GM06990 (cell line): ENCODE data around the gene CFTR.

Source experiments
- DNase-seq: peaks from one replicate; pipeline ENCODE4 v3.0.0-alpha.2; 2011; ENCODE audit not compliant: insufficient read length; ENCODE audit errors: extremely low read depth
- H3K27me3 ChIP-seq: replicated peaks from 2 replicates; pipeline ENCODE4 v1.6.0; 2011; ENCODE audit warnings: low read length; ENCODE audit not compliant: control insufficient read depth, insufficient read depth
- H3K36me3 ChIP-seq: 2 replicates; pipeline ENCODE4 v1.5.1; 2011; ENCODE audit warnings: low read length; ENCODE audit not compliant: control insufficient read depth, insufficient read depth
- H3K4me3 ChIP-seq: replicated peaks from 2 replicates; pipeline ENCODE4 v1.5.1; 2011; ENCODE audit warnings: low read depth, mild to moderate bottlenecking, control low read depth, low read length
- CTCF ChIP-seq: IDR thresholded peaks from 2 replicates; pipeline ENCODE4 v1.5.1; 2011; ENCODE audit warnings: low read length, control low read depth, mild to moderate bottlenecking, inconsistent platforms; ENCODE audit not compliant: insufficient read depth, poor library complexity, severe bottlenecking

The CFTR gene

GRCh38 chr7:117531595-117532244 is 51.9 kb downstream of the CFTR start:
- DNase-seq, result no peak
- Histone ChIP-seq H3K27me3 (no peaks in the 10 kb centered on the region), H3K36me3 (no peaks in the 10 kb centered on the region), H3K4me3 (no peak overlapping the region)
- TF ChIP-seq CTCF, result no peak

- DNase-seq, result no peak
- no peak overlapping the region for H3K4me3 ChIP-seq
- TF ChIP-seq CTCF, result no peak
- no peaks in the 10 kb centered on the region for H3K36me3 ChIP-seq
- H3K27me3 ChIP-seq, result no peaks in the 10 kb centered on the region
Measured at GRCh38 chr7:117538053-117538452, 58.2 kb downstream of the CFTR start.

GRCh38 chr7:117544061-117544460 is 64.2 kb downstream of the CFTR start:
- no peaks in the 10 kb centered on the region for H3K36me3 ChIP-seq
- no peak overlapping the region for H3K4me3 ChIP-seq
- no peak for TF ChIP-seq CTCF
- no peak for DNase-seq
- H3K27me3 ChIP-seq, result no peaks in the 10 kb centered on the region

DNA sequence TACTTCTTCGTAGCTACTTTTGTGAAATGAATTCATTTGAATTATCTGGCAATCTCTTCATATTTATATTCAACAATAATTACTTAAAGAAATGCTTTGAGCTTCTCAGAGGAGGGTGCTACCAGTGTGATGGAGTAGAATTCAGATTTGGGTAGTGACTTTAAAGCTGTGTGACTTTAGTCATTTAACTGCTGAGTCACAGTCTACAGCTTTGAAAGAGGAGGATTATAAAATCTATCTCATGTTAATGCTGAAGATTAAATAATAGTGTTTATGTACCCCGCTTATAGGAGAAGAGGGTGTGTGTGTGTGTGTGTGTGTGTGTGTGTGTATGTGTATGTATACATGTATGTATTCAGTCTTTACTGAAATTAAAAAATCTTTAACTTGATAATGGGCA is 68.2 kb downstream of the CFTR start:
- DNase-seq, result no peak
- no peak for TF ChIP-seq CTCF
- H3K36me3 ChIP-seq, result no peaks in the 10 kb centered on the region
- no peak overlapping the region for H3K4me3 ChIP-seq
- no peaks in the 10 kb centered on the region for H3K27me3 ChIP-seq

DNA sequence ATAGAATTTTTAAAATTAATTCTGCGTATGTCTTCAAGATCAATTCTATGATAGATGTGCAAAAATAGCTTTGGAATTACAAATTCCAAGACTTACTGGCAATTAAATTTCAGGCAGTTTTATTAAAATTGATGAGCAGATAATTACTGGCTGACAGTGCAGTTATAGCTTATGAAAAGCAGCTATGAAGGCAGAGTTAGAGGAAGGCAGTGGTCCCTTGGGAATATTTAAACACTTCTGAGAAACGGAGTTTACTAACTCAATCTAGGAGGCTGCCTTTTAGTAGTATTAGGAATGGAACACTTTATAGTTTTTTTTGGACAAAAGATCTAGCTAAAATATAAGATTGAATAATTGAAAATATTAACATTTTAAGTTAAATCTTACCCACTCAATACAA is 70.8 kb downstream of the CFTR start:
- DNase-seq, result no peak
- Histone ChIP-seq H3K36me3 (no peaks in the 10 kb centered on the region), H3K4me3 (no peak overlapping the region), H3K27me3 (no peaks in the 10 kb centered on the region)
- no peak for TF ChIP-seq CTCF

DNA sequence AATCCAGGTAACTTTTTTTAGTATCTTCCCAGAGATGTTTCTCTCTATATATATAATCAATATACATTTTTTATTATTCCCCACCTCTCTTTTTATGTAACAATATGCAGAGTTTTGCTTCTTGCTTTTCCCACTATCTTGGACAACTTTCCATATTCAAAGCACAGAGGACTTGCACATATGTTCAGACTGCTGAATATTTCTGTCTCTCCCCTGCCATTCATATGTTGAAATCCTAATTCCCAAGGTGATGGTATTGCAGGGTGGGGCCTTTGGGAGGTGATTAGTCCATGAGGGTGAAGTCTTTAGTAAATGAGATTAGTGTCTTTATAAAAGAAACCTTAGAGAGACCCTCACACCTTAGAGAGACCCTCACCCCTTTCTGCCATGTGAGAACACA is 72.8 kb downstream of the CFTR start:
- no peak for TF ChIP-seq CTCF
- no peaks in the 10 kb centered on the region for H3K36me3 ChIP-seq
- no peak for DNase-seq

More for the DNA sequence above, 72.8 kb downstream of the CFTR start:
- Histone ChIP-seq H3K27me3 (no peaks in the 10 kb centered on the region), H3K4me3 (no peak overlapping the region)
